IPS DF 6.9 (cell line): ENCODE results near the gene CD300LF.

Experiments used
- DNase-seq: peaks from one replicate; pipeline ENCODE4 v3.0.0-alpha.2; 2013; ENCODE audit warnings: low read depth, low spot score
- H3K27ac ChIP-seq: one replicate; pipeline ENCODE4 v1.5.1; 2013; ENCODE audit warnings: low read length, control low read depth
- H3K27me3 ChIP-seq: 2 replicates; pipeline ENCODE4 v1.6.1; 2013; ENCODE audit warnings: mild to moderate bottlenecking, low read length; ENCODE audit not compliant: control insufficient read depth, insufficient read depth
- H3K36me3 ChIP-seq: 2 replicates; pipeline ENCODE4 v1.6.1; 2013; ENCODE audit warnings: low read length; ENCODE audit not compliant: control insufficient read depth, insufficient read depth
- H3K4me1 ChIP-seq: 2 replicates; pipeline ENCODE4 v1.6.1; 2013; ENCODE audit warnings: low read length; ENCODE audit not compliant: control insufficient read depth, insufficient read depth
- H3K4me3 ChIP-seq: 2 replicates; pipeline ENCODE4 v1.5.1; 2013; ENCODE audit warnings: mild to moderate bottlenecking, low read length
- H3K9me3 ChIP-seq: 2 replicates; pipeline ENCODE4 v1.6.1; 2013; ENCODE audit warnings: low read length, inconsistent platforms; ENCODE audit not compliant: control insufficient read depth, insufficient read depth
- WGBS: extraction: QIAGEN DNeasy Blood & Tissue Kit; methylation state at CpG from one replicate; pipeline ENCODE4 v1.1.7; 2013; ENCODE audit warnings: mixed read lengths, missing lambda C conversion rate; ENCODE audit not compliant: insufficient read length, insufficient coverage; 5-methylcytosine and 5-hydroxymethylcytosine counted together

The CD300LF gene

GRCh38 chr17:74755533-74755932 is 42.8 kb upstream of the CD300LF start:
- Histone ChIP-seq H3K4me3 (no peak overlapping the region), H3K27ac (no peak overlapping the region), H3K9me3 (no peaks in the 10 kb centered on the region), H3K4me1 (peaks cover 28% of the 10 kb centered on the region), H3K27me3 (no peaks in the 10 kb centered on the region), H3K36me3 (no peaks in the 10 kb centered on the region; the same call in 1 of the 2 replicates)
- no peak for DNase-seq
- WGBS, result no CpG with 5 or more reads among the region's 8 CpGs

GRCh38 chr17:74754832-74755231 is 42.1 kb upstream of the CD300LF start:
- peaks cover 23% of the 10 kb centered on the region for H3K4me1 ChIP-seq

DNA sequence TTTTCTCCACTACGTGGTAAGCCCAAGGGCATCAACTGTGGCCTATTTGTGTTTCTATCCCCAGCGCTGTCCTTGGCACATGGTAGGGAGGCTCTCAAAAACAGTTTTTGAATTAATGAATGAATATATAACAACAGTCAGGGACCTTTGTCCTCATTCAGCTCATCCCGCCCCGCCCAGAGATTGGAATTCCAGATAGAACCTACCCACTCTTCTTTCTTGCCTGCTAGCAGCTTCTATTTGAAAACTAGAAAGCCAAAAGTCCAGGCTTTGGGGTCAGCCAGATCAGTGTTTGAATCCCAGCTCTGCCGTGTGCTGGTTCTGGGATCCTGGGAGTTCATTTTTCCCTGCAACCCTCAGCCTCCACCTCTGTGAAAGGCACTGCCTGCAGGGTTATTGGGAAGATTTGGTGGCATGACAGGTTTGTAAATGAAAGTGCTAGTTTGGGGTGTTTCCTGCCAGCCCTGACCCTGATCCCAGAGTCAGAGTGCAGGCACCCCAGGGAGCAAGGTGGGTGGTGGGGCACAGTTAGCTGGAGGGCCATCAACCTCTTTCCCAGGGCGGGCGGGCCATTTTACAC is 40.2 kb upstream of the CD300LF start:
- DNase-seq, result no peak
- Histone ChIP-seq H3K4me1 (peaks cover 10% of the 10 kb centered on the region), H3K4me3 (no peak overlapping the region), H3K9me3 (no peaks in the 10 kb centered on the region), H3K36me3 (no peaks in the 10 kb centered on the region), H3K27me3 (no peaks in the 10 kb centered on the region), H3K27ac (no peak overlapping the region)
- no CpG with 5 or more reads among the region's 7 CpGs for WGBS

More at GRCh38 chr17:74754832-74755231, 42.1 kb upstream of the CD300LF start:
- no CpG with 5 or more reads among the region's 3 CpGs for WGBS
- Histone ChIP-seq H3K36me3 (no peaks in the 10 kb centered on the region; the same call in 1 of the 2 replicates), H3K27ac (no peak overlapping the region), H3K4me3 (no peak overlapping the region), H3K27me3 (no peaks in the 10 kb centered on the region), H3K9me3 (no peaks in the 10 kb centered on the region)
- no peak for DNase-seq

GRCh38 chr17:74752415-74752814 is 39.7 kb upstream of the CD300LF start:
- H3K4me1 ChIP-seq, result peaks cover 8% of the 10 kb centered on the region
- no peaks in the 10 kb centered on the region for H3K9me3 ChIP-seq
- H3K27ac ChIP-seq, result no peak overlapping the region
- H3K36me3 ChIP-seq, result no peaks in the 10 kb centered on the region
- WGBS, result no CpG with 5 or more reads among the region's 9 CpGs
- H3K4me3 ChIP-seq, result no peak overlapping the region
- no peak for DNase-seq
- H3K27me3 ChIP-seq, result no peaks in the 10 kb centered on the region

DNA sequence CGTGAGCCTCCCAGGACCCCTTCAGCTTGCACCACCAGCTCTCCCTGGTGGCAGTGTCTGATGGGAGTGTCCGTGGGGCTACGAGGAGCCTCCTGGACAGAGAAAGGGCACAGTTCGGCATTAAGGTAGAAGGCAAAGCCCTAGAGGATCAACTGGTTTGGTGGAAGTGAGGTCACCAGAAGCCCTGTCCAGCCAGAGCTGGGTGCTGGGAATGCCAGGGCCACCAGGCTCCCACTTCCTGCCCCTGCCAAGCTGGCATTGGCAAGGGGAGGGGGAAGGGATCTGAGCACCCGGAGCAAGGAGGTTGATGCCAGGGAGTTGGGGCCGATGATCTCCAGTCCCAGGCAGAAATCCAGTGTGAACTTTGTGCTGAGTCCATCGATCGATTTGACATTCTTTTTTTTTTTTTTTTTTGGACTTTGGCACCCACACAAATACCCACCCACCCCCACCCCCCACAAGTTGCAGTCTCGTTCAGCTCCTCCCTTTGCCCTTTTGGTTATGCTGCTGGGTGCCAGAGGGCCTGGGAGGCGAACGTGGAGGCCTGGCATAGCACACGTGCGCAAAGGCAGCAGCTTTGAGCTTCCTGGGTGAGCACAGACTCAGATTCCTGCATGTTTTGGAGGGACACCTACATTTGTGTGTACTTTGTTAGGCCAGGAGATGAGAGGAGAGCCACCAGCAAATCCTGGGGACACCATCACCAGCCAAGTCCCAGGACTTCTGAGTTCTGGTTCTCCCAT is 37.8 kb upstream of the CD300LF start:
- H3K9me3 ChIP-seq, result no peaks in the 10 kb centered on the region
- DNase-seq, result no peak
- no peaks in the 10 kb centered on the region for H3K27me3 ChIP-seq
- no CpG with 5 or more reads among the region's 13 CpGs for WGBS
- no peak overlapping the region for H3K27ac ChIP-seq
- no peak overlapping the region for H3K4me3 ChIP-seq
- H3K36me3 ChIP-seq, result no peaks in the 10 kb centered on the region
- H3K4me1 ChIP-seq, result peaks cover 12% of the 10 kb centered on the region

GRCh38 chr17:74750039-74750326 is 37.3 kb upstream of the CD300LF start:
- Histone ChIP-seq H3K36me3 (no peaks in the 10 kb centered on the region), H3K27me3 (no peaks in the 10 kb centered on the region), H3K4me1 (peaks cover 12% of the 10 kb centered on the region), H3K9me3 (no peaks in the 10 kb centered on the region), H3K27ac (no peak overlapping the region), H3K4me3 (peak overlapping the region; percentile 97; the same call in 1 of the 2 replicates)
- no CpG with 5 or more reads among the region's 6 CpGs for WGBS
- DNase-seq, result no peak

- Histone ChIP-seq H3K27me3 (no peaks in the 10 kb centered on the region), H3K36me3 (no peaks in the 10 kb centered on the region), H3K9me3 (no peaks in the 10 kb centered on the region), H3K27ac (no peak overlapping the region), H3K4me1 (peaks cover 15% of the 10 kb centered on the region), H3K4me3 (peak overlapping the region; percentile 97)
- DNase-seq, result no peak
- no CpG with 5 or more reads among the region's 46 CpGs for WGBS
Observed at GRCh38 chr17:74749279-74750038, 36.7 kb upstream of the CD300LF start.

DNA sequence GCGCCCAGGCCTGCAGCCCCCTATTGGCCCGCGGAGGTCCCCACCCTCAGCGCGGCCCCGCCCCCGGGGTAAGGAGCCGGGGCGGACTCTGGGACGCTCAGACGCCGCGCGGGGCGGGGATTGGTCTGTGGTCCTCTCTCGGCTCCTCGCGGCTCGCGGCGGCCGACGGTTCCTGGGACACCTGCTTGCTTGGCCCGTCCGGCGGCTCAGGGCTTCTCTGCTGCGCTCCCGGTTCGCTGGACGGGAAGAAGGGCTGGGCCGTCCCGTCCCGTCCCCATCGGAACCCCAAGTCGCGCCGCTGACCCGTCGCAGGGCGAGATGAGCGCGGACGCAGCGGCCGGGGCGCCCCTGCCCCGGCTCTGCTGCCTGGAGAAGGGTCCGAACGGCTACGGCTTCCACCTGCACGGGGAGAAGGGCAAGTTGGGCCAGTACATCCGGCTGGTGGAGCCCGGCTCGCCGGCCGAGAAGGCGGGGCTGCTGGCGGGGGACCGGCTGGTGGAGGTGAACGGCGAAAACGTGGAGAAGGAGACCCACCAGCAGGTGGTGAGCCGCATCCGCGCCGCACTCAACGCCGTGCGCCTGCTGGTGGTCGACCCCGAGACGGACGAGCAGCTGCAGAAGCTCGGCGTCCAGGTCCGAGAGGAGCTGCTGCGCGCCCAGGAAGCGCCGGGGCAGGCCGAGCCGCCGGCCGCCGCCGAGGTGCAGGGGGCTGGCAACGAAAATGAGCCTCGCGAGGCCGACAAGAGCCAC is 36.0 kb upstream of the CD300LF start, which contains the start of gene NHERF1:
Gene NHERF1, plus strand, starts transcription at position 100 of the 750 bp plus-strand sequence. Its CDS starts 219 bp downstream, at position 319.
- Histone ChIP-seq H3K4me3 (peak within 1 kb of the TSS; percentile 97), H3K27ac (no peak within 1 kb of the TSS), H3K36me3 (no peaks in the 10 kb centered on the region), H3K27me3 (no peaks in the 10 kb centered on the region), H3K4me1 (peaks cover 15% of the 10 kb centered on the region), H3K9me3 (no peaks in the 10 kb centered on the region)
- no CpG with 5 or more reads among the region's 90 CpGs for WGBS
- no peak for DNase-seq

- Histone ChIP-seq H3K27me3 (no peaks in the 10 kb centered on the region), H3K27ac (no peak overlapping the region), H3K9me3 (no peaks in the 10 kb centered on the region), H3K4me1 (peaks cover 15% of the 10 kb centered on the region), H3K36me3 (no peaks in the 10 kb centered on the region), H3K4me3 (peak overlapping the region; percentile 97; the same call in 1 of the 2 replicates)
- DNase-seq, result no peak
- WGBS, result no CpG with 5 or more reads among the region's 34 CpGs
Observed at GRCh38 chr17:74748279-74748528, 35.5 kb upstream of the CD300LF start.

GRCh38 chr17:74746922-74747321 is 34.2 kb upstream of the CD300LF start:
- Histone ChIP-seq H3K9me3 (no peaks in the 10 kb centered on the region), H3K27me3 (no peaks in the 10 kb centered on the region), H3K36me3 (no peaks in the 10 kb centered on the region), H3K4me1 (peaks cover 17% of the 10 kb centered on the region), H3K27ac (no peak overlapping the region), H3K4me3 (no peak overlapping the region)
- WGBS, result no CpG with 5 or more reads among the region's 6 CpGs
- DNase-seq, result no peak
